Neural cell (in vitro differentiated cells): Measurements from ENCODE around the gene ST6GALNAC1.

Source experiments
- EZH2 ChIP-seq: fragments of 200-600, 300-800 bp; shearing (Covaris generic), sonication (generic); IDR thresholded peaks from 2 replicates; pipeline ENCODE4 v1.6.1; 2014; ENCODE audit warnings: antibody characterized with exemption, low read length, borderline replicate concordance, mild to moderate bottlenecking; ENCODE audit not compliant: insufficient read depth, poor library complexity, severe bottlenecking
- POLR2AphosphoS5 ChIP-seq: IDR thresholded peaks from 2 replicates; pipeline ENCODE4 v1.6.1; 2012
- TF ChIP-seq, protein P1 (sequence below): fragments of 450-650 bp; IDR thresholded peaks from 2 replicates; pipeline ENCODE4 v1.5.1; 2014; ENCODE audit warnings: antibody characterized with exemption, mild to moderate bottlenecking, moderate library complexity; ENCODE audit not compliant: poor library complexity, severe bottlenecking

DNA sequence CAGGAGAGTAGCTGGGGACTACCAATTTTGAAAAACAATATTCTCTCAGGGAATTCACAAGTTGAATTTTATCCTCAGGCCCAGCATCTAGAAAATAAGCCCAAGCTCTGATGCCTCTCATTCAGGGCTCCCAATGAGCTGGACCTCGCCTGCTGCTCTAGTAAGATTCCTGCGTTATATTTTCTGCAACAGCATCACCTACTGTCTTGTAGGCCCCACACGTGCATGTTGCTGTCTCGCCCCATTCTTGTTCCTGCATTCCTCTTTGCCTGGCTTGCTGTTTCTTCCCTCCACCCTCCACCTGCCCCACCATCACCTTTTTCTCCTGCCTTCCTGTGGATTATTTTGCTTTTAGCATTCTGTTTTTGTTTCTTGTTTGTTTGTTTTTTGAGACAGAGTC lies 49.6 kb downstream of the ST6GALNAC1 start:
- TF ChIP-seq, protein P1, sequence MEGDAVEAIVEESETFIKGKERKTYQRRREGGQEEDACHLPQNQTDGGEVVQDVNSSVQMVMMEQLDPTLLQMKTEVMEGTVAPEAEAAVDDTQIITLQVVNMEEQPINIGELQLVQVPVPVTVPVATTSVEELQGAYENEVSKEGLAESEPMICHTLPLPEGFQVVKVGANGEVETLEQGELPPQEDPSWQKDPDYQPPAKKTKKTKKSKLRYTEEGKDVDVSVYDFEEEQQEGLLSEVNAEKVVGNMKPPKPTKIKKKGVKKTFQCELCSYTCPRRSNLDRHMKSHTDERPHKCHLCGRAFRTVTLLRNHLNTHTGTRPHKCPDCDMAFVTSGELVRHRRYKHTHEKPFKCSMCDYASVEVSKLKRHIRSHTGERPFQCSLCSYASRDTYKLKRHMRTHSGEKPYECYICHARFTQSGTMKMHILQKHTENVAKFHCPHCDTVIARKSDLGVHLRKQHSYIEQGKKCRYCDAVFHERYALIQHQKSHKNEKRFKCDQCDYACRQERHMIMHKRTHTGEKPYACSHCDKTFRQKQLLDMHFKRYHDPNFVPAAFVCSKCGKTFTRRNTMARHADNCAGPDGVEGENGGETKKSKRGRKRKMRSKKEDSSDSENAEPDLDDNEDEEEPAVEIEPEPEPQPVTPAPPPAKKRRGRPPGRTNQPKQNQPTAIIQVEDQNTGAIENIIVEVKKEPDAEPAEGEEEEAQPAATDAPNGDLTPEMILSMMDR: no peak
- no peak for TF ChIP-seq EZH2
- TF ChIP-seq POLR2AphosphoS5: no peak
